ENCODE results near the gene FGFR3.

DNA sequence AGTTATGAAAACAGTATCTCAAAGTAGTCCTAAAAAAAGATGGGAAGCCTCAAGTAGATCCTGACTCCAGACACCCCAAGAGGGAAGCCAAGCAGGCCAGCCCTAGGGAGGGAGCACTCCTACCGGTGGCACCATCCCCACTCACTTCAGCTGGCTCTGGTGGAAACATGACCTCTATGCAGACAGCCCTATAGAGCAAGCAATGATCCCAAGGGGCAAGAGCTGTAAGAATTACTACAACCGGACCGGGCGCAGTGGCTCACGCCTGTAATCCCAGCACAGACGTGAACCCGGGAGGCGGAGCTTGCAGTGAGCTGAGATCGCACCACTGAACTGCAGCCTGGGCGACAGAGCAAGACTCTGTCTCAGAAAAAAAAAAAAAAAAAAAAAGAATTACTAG lies 57.2 kb downstream of the FGFR3 start:
- TF ChIP-seq POLR2AphosphoS5 (IDR thresholded peaks at IDR 0.05) (no peak), CTCF (IDR thresholded peaks at IDR 0.05) (no peak), POLR2A (IDR thresholded peaks at IDR 0.05) (no peak)
